Measurements from ENCODE around the gene ATP2C2.

The ATP2C2 gene

DNA sequence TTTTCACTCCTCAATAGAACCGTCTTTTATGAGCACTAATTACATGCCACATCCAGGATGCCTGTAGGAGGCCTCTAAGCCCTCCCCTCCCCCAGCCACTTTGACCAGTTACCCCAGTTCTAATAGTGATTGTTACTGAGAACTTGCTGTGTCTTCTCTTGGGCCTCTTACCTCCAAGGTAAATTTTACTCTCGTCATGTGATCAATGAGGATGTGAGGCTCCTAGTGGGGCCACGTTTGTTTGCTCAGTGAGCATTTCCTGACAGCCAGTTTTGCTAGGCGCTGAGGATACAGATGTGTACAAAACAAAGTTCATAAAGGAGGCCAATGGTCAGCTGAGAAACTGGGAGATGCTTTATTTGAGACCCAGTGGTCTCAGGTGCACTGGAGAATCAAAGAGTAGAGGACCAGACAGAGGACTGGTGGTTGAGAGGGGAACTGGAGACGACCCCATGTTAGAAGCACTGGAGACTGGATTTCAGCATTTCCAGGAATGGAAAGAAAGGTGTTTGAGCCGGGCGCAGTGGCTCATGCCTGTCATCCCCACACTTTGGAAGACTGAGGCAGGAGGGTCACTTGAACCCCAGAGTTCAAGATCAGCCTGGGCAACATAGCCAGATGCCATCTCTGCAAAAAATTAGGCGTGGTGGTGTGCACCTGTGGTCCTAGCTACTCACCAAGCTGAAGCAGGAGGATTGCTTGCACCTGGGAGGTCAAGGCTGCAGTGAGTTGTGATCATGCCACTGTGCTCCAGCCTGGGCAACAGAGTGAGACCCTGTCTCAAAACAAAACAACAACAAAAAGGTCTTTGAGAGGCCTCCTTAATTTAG is 2.6 kb downstream of the ATP2C2 start:
- TF ChIP-seq, protein P1, sequence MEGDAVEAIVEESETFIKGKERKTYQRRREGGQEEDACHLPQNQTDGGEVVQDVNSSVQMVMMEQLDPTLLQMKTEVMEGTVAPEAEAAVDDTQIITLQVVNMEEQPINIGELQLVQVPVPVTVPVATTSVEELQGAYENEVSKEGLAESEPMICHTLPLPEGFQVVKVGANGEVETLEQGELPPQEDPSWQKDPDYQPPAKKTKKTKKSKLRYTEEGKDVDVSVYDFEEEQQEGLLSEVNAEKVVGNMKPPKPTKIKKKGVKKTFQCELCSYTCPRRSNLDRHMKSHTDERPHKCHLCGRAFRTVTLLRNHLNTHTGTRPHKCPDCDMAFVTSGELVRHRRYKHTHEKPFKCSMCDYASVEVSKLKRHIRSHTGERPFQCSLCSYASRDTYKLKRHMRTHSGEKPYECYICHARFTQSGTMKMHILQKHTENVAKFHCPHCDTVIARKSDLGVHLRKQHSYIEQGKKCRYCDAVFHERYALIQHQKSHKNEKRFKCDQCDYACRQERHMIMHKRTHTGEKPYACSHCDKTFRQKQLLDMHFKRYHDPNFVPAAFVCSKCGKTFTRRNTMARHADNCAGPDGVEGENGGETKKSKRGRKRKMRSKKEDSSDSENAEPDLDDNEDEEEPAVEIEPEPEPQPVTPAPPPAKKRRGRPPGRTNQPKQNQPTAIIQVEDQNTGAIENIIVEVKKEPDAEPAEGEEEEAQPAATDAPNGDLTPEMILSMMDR (IDR thresholded peaks at IDR 0.05; ENCODE audit: insufficient read depth, low read length): no peak
- TF ChIP-seq, protein P2, sequence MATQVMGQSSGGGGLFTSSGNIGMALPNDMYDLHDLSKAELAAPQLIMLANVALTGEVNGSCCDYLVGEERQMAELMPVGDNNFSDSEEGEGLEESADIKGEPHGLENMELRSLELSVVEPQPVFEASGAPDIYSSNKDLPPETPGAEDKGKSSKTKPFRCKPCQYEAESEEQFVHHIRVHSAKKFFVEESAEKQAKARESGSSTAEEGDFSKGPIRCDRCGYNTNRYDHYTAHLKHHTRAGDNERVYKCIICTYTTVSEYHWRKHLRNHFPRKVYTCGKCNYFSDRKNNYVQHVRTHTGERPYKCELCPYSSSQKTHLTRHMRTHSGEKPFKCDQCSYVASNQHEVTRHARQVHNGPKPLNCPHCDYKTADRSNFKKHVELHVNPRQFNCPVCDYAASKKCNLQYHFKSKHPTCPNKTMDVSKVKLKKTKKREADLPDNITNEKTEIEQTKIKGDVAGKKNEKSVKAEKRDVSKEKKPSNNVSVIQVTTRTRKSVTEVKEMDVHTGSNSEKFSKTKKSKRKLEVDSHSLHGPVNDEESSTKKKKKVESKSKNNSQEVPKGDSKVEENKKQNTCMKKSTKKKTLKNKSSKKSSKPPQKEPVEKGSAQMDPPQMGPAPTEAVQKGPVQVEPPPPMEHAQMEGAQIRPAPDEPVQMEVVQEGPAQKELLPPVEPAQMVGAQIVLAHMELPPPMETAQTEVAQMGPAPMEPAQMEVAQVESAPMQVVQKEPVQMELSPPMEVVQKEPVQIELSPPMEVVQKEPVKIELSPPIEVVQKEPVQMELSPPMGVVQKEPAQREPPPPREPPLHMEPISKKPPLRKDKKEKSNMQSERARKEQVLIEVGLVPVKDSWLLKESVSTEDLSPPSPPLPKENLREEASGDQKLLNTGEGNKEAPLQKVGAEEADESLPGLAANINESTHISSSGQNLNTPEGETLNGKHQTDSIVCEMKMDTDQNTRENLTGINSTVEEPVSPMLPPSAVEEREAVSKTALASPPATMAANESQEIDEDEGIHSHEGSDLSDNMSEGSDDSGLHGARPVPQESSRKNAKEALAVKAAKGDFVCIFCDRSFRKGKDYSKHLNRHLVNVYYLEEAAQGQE (IDR thresholded peaks at IDR 0.05; ENCODE audit: insufficient replicate concordance, low read depth): no peak
- no peak for TF ChIP-seq POLR2AphosphoS5 (IDR thresholded peaks at IDR 0.05; ENCODE audit: low read depth)
- no peak overlapping the region for H3K27ac ChIP-seq (replicated peaks)
- no peak overlapping the region for H3K4me3 ChIP-seq (replicated peaks; ENCODE audit: insufficient read depth, low read length)
- no peak for DNase-seq (ENCODE audit: low read depth in 1 of 2, low spot score in 1 of 2)
- peaks cover 27% of the 10 kb centered on the region for H3K27me3 ChIP-seq (ENCODE audit: insufficient read depth, poor library complexity, severe bottlenecking)

DNA sequence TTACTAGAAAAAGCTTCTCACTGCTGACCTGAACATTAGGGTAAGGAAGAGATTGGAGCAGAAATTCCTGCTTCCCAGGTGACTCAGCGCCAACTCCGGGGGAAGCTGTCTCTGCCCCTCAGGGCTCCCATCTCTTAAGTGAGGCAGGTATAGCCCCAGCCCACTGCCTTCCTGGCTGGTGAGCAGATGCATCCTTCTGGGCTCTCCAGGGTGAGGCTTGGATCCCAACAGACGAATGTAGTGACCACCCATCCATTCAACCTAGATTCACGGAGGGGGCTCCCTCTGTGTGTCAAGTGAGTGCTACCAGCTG is 3.2 kb downstream of the ATP2C2 start:
- DNase-seq (ENCODE audit: low read depth in 1 of 2, low spot score in 1 of 2): no peak
- Histone ChIP-seq H3K27ac (replicated peaks) (no peak overlapping the region), H3K4me3 (replicated peaks; ENCODE audit: insufficient read depth, low read length) (no peak overlapping the region), H3K27me3 (ENCODE audit: insufficient read depth, poor library complexity, severe bottlenecking) (peaks cover 25% of the 10 kb centered on the region)
- TF ChIP-seq GABPA (IDR thresholded peaks at IDR 0.05; ENCODE audit: low read depth) (no peak), SPI1 (IDR thresholded peaks at IDR 0.05; ENCODE audit: borderline replicate concordance, low read depth) (no peak), POLR2AphosphoS5 (IDR thresholded peaks at IDR 0.05; ENCODE audit: low read depth) (no peak)
- TF ChIP-seq, protein P2 (IDR thresholded peaks at IDR 0.05; ENCODE audit: insufficient replicate concordance, low read depth): no peak
- TF ChIP-seq, protein P1 (IDR thresholded peaks at IDR 0.05; ENCODE audit: insufficient read depth, low read length): no peak

DNA sequence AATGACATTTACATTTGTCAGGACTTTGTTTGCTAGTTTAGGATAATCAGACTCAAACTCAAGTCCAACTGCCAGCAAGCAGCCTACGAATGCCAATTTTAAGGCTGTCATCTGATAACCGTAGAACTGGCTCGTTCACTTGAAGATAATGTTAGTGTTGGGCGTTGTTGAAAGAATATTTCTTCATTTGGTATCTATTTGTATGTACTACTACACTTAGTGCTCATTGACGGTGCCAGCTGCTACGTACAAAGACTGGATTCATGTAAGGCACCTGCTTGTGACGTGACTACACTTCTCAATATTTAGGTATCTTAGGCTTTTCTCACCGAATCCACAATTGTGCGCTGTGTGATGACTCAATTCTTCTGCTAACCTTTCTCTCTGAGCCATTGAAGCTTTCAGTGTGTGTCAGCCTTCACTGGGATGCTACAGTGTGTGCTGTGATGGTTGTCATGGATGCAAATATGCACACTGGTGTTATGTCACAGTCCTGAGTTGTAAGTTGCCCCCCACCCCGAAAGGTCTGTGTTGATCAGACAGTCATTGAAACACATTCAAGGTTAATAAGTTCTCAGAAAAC is 5.7 kb downstream of the ATP2C2 start:
- Histone ChIP-seq H3K27me3 (ENCODE audit: insufficient read depth, poor library complexity, severe bottlenecking) (peaks cover 7% of the 10 kb centered on the region), H3K4me3 (replicated peaks; ENCODE audit: insufficient read depth, low read length) (no peak overlapping the region), H3K27ac (replicated peaks) (no peak overlapping the region)
- DNase-seq (ENCODE audit: low read depth in 1 of 2, low spot score in 1 of 2): no peak
- no peak for TF ChIP-seq SPI1 (IDR thresholded peaks at IDR 0.05; ENCODE audit: borderline replicate concordance, low read depth)
- TF ChIP-seq, protein P1 (IDR thresholded peaks at IDR 0.05; ENCODE audit: insufficient read depth, low read length): no peak
- no peak for TF ChIP-seq POLR2AphosphoS5 (IDR thresholded peaks at IDR 0.05; ENCODE audit: low read depth)
- no peak for TF ChIP-seq GABPA (IDR thresholded peaks at IDR 0.05; ENCODE audit: low read depth)
- TF ChIP-seq, protein P2 (IDR thresholded peaks at IDR 0.05; ENCODE audit: insufficient replicate concordance, low read depth): no peak

All from HL-60 (cell line).